HEK293 (cell line): ENCODE results near the gene PPP1R12C.
A peak's percentile ranks its signal among the peaks of the same experiment; 100 is the strongest.

Source experiments
- CTCF ChIA-PET: fragments of 350-600 bp; formaldehyde crosslinking; extraction: SDS; loops from one replicate; lab custom pipeline; 2021; ENCODE audit warnings: antibody characterized with exemption; lab: Yijun Ruan, JAX
- POLR2A ChIA-PET: fragments of 300-600 bp; formaldehyde crosslinking; extraction: SDS; loops from one replicate; lab custom pipeline; 2020; ENCODE audit warnings: antibody characterized with exemption, inconsistent platforms; lab: Yijun Ruan, JAX
- H3K27ac ChIP-seq: fragments of 200-500 bp; sonication (Bioruptor generic); 2 replicates; pipeline ENCODE4 v1.5.1; 2014; ENCODE audit warnings: low read depth, low read length, control low read depth, inconsistent platforms; ENCODE audit errors: extremely low read depth
- H3K36me3 ChIP-seq, 2 experiments: fragments of 200-500 bp in 1 of 2; sonication (Bioruptor generic) in 1 of 2; 1 replicate in 1 of 2; 2 replicates in 1 of 2; pipeline ENCODE4 v1.5.1; 2014 to 2017; ENCODE audit warnings: inconsistent platforms in 2 of 2, low read length in 2 of 2; ENCODE audit not compliant: control insufficient read depth in 2 of 2, insufficient read depth in 1 of 2
- H3K4me1 ChIP-seq: fragments of 200-500 bp; sonication (Bioruptor generic); 2 replicates; pipeline ENCODE4 v1.5.1; 2014; ENCODE audit warnings: mild to moderate bottlenecking, low read length, inconsistent platforms; ENCODE audit not compliant: control insufficient read depth, insufficient read depth
- H3K4me3 ChIP-seq: 2 replicates; pipeline ENCODE4 v1.5.1; 2011; ENCODE audit warnings: low read depth, mild to moderate bottlenecking, control low read depth, low read length, moderate library complexity
- H3K9me3 ChIP-seq: fragments of 200-500 bp; sonication (Bioruptor generic); 2 replicates; pipeline ENCODE4 v1.5.1; 2014; ENCODE audit warnings: low read depth, low read length, inconsistent platforms; ENCODE audit not compliant: control insufficient read depth, insufficient read depth
- EGR2 ChIP-seq: fragments of 450-650 bp; formaldehyde crosslinking; IDR thresholded peaks from 2 replicates; pipeline ENCODE4 v1.5.1; 2016; ENCODE audit warnings: low read depth, missing biosample characterization, missing genetic modification characterization
- SP2 ChIP-seq: fragments of 450-650 bp; formaldehyde crosslinking; IDR thresholded peaks from 2 replicates; pipeline ENCODE4 v1.5.1; 2016; ENCODE audit warnings: missing biosample characterization, missing genetic modification characterization
- TCF7L2 ChIP-seq: IDR thresholded peaks from 2 replicates; pipeline ENCODE4 v1.6.1; 2011; ENCODE audit warnings: low read depth, mild to moderate bottlenecking, inconsistent platforms, low read length, moderate library complexity, borderline replicate concordance
- ZNF10 ChIP-seq: fragments of 450-650 bp; formaldehyde crosslinking; IDR thresholded peaks from 2 replicates; pipeline ENCODE4 v1.5.1; 2017; ENCODE audit warnings: missing biosample characterization, missing genetic modification characterization
- ZNF302 ChIP-seq: fragments of 450-650 bp; formaldehyde crosslinking; IDR thresholded peaks from 2 replicates; pipeline ENCODE4 v1.5.1; 2016; ENCODE audit warnings: missing biosample characterization, missing genetic modification characterization, low read depth
- ZNF404 ChIP-seq: fragments of 450-650 bp; formaldehyde crosslinking; IDR thresholded peaks from 2 replicates; pipeline ENCODE4 v1.5.1; 2017; ENCODE audit warnings: missing biosample characterization, missing genetic modification characterization
- ZNF473 ChIP-seq: fragments of 450-650 bp; formaldehyde crosslinking; IDR thresholded peaks from 2 replicates; pipeline ENCODE4 v1.5.1; 2017; ENCODE audit warnings: missing biosample characterization, missing genetic modification characterization
- ZNF510 ChIP-seq: fragments of 450-650 bp; formaldehyde crosslinking; IDR thresholded peaks from 2 replicates; pipeline ENCODE4 v1.5.1; 2018; ENCODE audit warnings: mild to moderate bottlenecking, missing genetic modification characterization, missing biosample characterization; ENCODE audit not compliant: insufficient replicate concordance
- ZNF629 ChIP-seq: fragments of 450-650 bp; formaldehyde crosslinking; IDR thresholded peaks from 2 replicates; pipeline ENCODE4 v1.5.1; 2017; ENCODE audit warnings: missing biosample characterization, missing genetic modification characterization
- ZNF785 ChIP-seq: fragments of 450-650 bp; formaldehyde crosslinking; IDR thresholded peaks from 2 replicates; pipeline ENCODE4 v1.5.1; 2016; ENCODE audit warnings: missing biosample characterization, missing genetic modification characterization
- ZSCAN30 ChIP-seq: fragments of 450-650 bp; IDR thresholded peaks from 2 replicates; pipeline ENCODE4 v1.5.1; 2018; ENCODE audit warnings: missing biosample characterization, mild to moderate bottlenecking, missing genetic modification characterization, moderate library complexity
- ZXDB ChIP-seq: fragments of 450-650 bp; formaldehyde crosslinking; IDR thresholded peaks from 2 replicates; pipeline ENCODE4 v1.5.1; 2016; ENCODE audit warnings: missing biosample characterization, missing genetic modification characterization
- TF ChIP-seq, protein P1 (sequence below): fragments of 450-650 bp; formaldehyde crosslinking; IDR thresholded peaks from 2 replicates; pipeline ENCODE4 v1.5.1; 2017; ENCODE audit warnings: missing biosample characterization, missing genetic modification characterization
- TF ChIP-seq, protein P2 (sequence below): fragments of 450-650 bp; formaldehyde crosslinking; IDR thresholded peaks from 2 replicates; pipeline ENCODE4 v1.5.1; 2016; ENCODE audit warnings: missing biosample characterization, missing genetic modification characterization
- TF ChIP-seq, protein P3 (sequence below): fragments of 450-650 bp; formaldehyde crosslinking; optimal IDR thresholded peaks from 2 replicates; pipeline ENCODE3; 2016; ENCODE audit warnings: missing biosample characterization, mild to moderate bottlenecking, missing genetic modification characterization
- TF ChIP-seq, protein P4 (sequence below): fragments of 450-650 bp; formaldehyde crosslinking; IDR thresholded peaks from 2 replicates; pipeline ENCODE4 v1.5.1; 2017; ENCODE audit warnings: missing biosample characterization, missing genetic modification characterization
- TF ChIP-seq, protein P5 (sequence below): fragments of 450-650 bp; formaldehyde crosslinking; IDR thresholded peaks from 2 replicates; pipeline ENCODE4 v1.5.1; 2016; ENCODE audit warnings: missing biosample characterization, missing genetic modification characterization
- TF ChIP-seq, protein P6 (sequence below): fragments of 450-650 bp; formaldehyde crosslinking; IDR thresholded peaks from 2 replicates; pipeline ENCODE4 v1.5.1; 2017; ENCODE audit warnings: missing biosample characterization, mild to moderate bottlenecking, missing genetic modification characterization, moderate library complexity
- TF ChIP-seq, protein P7 (sequence below): fragments of 450-650 bp; formaldehyde crosslinking; IDR thresholded peaks from 2 replicates; pipeline ENCODE4 v1.5.1; 2016; ENCODE audit warnings: missing biosample characterization, missing genetic modification characterization
- TF ChIP-seq, protein P8 (sequence below): fragments of 450-650 bp; formaldehyde crosslinking; IDR thresholded peaks from 2 replicates; pipeline ENCODE4 v1.5.1; 2016; ENCODE audit warnings: missing biosample characterization, missing genetic modification characterization

PPP1R12C gene

DNA sequence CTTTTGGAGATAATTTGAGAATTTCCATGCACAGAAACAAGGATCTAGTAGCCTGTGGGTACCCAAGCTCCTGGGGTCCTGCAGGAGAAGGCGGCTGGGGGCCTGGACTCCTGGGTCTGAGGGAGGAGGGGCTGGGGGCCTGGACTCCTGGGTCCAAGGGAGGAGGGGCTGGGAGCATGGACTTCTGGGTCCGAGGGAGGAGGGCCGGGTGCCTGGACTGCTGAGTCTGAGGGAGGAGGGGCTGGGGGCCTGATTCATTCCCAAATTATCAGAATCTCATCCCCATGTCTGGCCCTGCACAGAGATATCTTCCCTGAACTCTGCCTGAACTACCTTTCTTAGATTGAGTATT is 54.0 kb downstream of the PPP1R12C start:
- ChIA-PET CTCF (interaction anchor here (0.7 to 2.1 kb wide), 5 partner anchors 9 to 569 kb away, joined by 3 to 9 read pairs (median 3); no protein-coding TSS in a partner anchor), POLR2A (interaction anchor here (0.5 to 1.4 kb wide), 11 partner anchors 25 to 615 kb away, joined by 3 to 5 read pairs (median 3); partner anchors contain the start of genes GP6, ISOC2, LENG8 and PPP6R1)
- Histone ChIP-seq H3K9me3 (no peaks in the 10 kb centered on the region), H3K4me3 (no peak overlapping the region), H3K36me3 (peaks cover 3 to 8% of the 10 kb centered on the region in 2 experiments; a peak in 2 of 3 replicates), H3K4me1 (no peaks in the 10 kb centered on the region), H3K27ac (no peak overlapping the region)
- 0 out of 2 replicates have a peak, but pooled peaks have one; percentile 4 for TF ChIP-seq ZNF785
- TF ChIP-seq ZNF473 (tag by site-specific recombination): no peak
- peak; percentile 1; the same call in 1 of the 2 replicates for TF ChIP-seq ZNF629
- no peak for TF ChIP-seq ZNF404 (tag by site-specific recombination)

DNA sequence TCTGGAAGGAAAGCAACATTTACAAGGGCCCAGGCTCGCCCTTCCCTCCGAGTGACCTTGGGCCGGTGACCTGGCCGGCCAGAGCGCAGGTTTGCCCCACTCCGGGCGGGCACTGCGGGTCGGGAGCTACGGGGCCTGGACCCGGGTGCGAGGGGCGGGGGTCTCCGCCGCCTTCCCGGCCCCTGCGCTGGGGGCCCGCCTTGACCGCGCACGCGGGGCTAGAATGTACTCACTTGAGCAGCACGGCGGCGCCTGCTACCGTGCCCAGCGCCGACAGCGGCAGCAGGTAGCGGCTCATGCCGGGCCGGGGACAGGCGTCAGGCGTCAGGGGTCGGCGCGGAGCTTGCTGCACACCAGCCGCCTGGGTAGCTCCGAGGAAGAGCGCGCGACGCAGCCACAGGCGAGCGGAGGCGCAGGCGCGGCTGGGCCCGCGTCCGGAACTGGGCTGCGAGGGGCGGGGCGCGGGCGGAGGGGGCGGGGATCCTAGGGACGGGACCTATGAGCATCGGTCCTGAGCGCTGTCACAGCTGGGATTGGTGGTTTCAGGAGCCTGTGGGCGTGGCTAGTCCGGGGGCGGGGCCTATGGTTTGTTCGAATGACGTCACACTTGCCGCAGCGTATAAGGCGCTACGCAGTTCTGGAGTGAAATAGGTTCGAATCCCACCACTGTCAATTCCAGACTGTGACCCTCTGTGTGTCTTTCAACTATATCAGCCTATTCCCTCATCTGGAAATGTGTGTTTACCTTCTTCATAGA is 54.5 kb downstream of the PPP1R12C start, which contains the start of gene RDH13:
RDH13 (minus strand) TSS at position 414 of the 757 bp plus-strand sequence; CDS start at position 298, 116 bp downstream.
- Histone ChIP-seq H3K27ac (peak within 1 kb of the TSS; percentile 71; the same call in 1 of the 2 replicates), H3K36me3 (peaks cover 8 to 14% of the 10 kb centered on the region in 2 experiments), H3K9me3 (no peaks in the 10 kb centered on the region), H3K4me1 (no peaks in the 10 kb centered on the region), H3K4me3 (peak within 1 kb of the TSS; percentile 88)
- ChIA-PET POLR2A (interaction anchor here (0.5 to 1.4 kb wide), 13 partner anchors 25 to 668 kb away, joined by 3 to 7 read pairs (median 3); partner anchors contain the start of genes GP6, ISOC2, LENG8 and PPP6R1), CTCF (interaction anchor here (0.7 to 1.6 kb wide), 6 partner anchors 10 to 570 kb away, joined by 3 to 5 read pairs (median 3); partner anchors contain the start of gene DNAAF3)
- TF ChIP-seq, protein P1, sequence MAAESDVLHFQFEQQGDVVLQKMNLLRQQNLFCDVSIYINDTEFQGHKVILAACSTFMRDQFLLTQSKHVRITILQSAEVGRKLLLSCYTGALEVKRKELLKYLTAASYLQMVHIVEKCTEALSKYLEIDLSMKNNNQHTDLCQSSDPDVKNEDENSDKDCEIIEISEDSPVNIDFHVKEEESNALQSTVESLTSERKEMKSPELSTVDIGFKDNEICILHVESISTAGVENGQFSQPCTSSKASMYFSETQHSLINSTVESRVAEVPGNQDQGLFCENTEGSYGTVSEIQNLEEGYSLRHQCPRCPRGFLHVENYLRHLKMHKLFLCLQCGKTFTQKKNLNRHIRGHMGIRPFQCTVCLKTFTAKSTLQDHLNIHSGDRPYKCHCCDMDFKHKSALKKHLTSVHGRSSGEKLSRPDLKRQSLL: no peak
- TF ChIP-seq ZXDB (tag by site-specific recombination) (peak; percentile 22), ZSCAN30 (tag by site-specific recombination) (peak; percentile 19; the same call in 1 of the 2 replicates), ZNF10 (tag by site-specific recombination) (no peak), EGR2 (tag by site-specific recombination) (peak; percentile 20; the same call in 1 of the 2 replicates), SP2 (tag by site-specific recombination) (peak; percentile 87), ZNF302 (tag by site-specific recombination) (no peak), ZNF510 (tag by site-specific recombination) (no peak), TCF7L2 (no peak)
- TF ChIP-seq, protein P2, sequence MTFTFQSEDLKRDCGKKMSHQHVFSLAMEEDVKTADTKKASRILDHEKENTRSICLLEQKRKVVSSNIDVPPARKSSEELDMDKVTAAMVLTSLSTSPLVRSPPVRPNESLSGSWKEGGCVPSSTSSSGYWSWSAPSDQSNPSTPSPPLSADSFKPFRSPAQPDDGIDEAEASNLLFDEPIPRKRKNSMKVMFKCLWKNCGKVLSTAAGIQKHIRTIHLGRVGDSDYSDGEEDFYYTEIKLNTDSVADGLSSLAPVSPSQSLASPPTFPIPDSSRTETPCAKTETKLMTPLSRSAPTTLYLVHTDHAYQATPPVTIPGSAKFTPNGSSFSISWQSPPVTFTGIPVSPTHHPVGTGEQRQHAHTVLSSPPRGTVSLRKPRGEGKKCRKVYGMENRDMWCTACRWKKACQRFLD: no peak
- TF ChIP-seq, protein P3, sequence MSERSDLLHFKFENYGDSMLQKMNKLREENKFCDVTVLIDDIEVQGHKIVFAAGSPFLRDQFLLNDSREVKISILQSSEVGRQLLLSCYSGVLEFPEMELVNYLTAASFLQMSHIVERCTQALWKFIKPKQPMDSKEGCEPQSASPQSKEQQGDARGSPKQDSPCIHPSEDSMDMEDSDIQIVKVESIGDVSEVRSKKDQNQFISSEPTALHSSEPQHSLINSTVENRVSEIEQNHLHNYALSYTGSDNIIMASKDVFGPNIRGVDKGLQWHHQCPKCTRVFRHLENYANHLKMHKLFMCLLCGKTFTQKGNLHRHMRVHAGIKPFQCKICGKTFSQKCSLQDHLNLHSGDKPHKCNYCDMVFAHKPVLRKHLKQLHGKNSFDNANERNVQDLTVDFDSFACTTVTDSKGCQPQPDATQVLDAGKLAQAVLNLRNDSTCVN (tag by site-specific recombination): peak; percentile 71
- TF ChIP-seq, protein P4, sequence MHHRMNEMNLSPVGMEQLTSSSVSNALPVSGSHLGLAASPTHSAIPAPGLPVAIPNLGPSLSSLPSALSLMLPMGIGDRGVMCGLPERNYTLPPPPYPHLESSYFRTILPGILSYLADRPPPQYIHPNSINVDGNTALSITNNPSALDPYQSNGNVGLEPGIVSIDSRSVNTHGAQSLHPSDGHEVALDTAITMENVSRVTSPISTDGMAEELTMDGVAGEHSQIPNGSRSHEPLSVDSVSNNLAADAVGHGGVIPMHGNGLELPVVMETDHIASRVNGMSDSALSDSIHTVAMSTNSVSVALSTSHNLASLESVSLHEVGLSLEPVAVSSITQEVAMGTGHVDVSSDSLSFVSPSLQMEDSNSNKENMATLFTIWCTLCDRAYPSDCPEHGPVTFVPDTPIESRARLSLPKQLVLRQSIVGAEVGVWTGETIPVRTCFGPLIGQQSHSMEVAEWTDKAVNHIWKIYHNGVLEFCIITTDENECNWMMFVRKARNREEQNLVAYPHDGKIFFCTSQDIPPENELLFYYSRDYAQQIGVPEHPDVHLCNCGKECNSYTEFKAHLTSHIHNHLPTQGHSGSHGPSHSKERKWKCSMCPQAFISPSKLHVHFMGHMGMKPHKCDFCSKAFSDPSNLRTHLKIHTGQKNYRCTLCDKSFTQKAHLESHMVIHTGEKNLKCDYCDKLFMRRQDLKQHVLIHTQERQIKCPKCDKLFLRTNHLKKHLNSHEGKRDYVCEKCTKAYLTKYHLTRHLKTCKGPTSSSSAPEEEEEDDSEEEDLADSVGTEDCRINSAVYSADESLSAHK (tag by site-specific recombination): 0 out of 2 replicates have a peak, but pooled peaks have one; percentile 36
- TF ChIP-seq, protein P5, sequence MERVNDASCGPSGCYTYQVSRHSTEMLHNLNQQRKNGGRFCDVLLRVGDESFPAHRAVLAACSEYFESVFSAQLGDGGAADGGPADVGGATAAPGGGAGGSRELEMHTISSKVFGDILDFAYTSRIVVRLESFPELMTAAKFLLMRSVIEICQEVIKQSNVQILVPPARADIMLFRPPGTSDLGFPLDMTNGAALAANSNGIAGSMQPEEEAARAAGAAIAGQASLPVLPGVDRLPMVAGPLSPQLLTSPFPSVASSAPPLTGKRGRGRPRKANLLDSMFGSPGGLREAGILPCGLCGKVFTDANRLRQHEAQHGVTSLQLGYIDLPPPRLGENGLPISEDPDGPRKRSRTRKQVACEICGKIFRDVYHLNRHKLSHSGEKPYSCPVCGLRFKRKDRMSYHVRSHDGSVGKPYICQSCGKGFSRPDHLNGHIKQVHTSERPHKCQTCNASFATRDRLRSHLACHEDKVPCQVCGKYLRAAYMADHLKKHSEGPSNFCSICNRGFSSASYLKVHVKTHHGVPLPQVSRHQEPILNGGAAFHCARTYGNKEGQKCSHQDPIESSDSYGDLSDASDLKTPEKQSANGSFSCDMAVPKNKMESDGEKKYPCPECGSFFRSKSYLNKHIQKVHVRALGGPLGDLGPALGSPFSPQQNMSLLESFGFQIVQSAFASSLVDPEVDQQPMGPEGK: no peak; the same call in 1 of the 2 replicates
- TF ChIP-seq, protein P6, sequence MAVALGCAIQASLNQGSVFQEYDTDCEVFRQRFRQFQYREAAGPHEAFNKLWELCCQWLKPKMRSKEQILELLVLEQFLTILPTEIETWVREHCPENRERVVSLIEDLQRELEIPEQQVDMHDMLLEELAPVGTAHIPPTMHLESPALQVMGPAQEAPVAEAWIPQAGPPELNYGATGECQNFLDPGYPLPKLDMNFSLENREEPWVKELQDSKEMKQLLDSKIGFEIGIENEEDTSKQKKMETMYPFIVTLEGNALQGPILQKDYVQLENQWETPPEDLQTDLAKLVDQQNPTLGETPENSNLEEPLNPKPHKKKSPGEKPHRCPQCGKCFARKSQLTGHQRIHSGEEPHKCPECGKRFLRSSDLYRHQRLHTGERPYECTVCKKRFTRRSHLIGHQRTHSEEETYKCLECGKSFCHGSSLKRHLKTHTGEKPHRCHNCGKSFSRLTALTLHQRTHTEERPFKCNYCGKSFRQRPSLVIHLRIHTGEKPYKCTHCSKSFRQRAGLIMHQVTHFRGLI (tag by site-specific recombination): peak; percentile 48; the same call in 1 of the 2 replicates
- TF ChIP-seq, protein P7, sequence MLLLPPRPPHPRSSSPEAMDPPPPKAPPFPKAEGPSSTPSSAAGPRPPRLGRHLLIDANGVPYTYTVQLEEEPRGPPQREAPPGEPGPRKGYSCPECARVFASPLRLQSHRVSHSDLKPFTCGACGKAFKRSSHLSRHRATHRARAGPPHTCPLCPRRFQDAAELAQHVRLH (tag by site-specific recombination): peak; percentile 94
- TF ChIP-seq, protein P8, sequence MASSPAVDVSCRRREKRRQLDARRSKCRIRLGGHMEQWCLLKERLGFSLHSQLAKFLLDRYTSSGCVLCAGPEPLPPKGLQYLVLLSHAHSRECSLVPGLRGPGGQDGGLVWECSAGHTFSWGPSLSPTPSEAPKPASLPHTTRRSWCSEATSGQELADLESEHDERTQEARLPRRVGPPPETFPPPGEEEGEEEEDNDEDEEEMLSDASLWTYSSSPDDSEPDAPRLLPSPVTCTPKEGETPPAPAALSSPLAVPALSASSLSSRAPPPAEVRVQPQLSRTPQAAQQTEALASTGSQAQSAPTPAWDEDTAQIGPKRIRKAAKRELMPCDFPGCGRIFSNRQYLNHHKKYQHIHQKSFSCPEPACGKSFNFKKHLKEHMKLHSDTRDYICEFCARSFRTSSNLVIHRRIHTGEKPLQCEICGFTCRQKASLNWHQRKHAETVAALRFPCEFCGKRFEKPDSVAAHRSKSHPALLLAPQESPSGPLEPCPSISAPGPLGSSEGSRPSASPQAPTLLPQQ: peak; percentile 33; the same call in 1 of the 2 replicates
